HEK293 (cell line): ENCODE measurements around the gene SMC3.

ENCODE experiments used
- CTCF ChIA-PET: fragments of 350-600 bp; formaldehyde crosslinking; extraction: SDS; loops from one replicate; lab custom pipeline; 2021; ENCODE audit warnings: antibody characterized with exemption; lab: Yijun Ruan, JAX
- POLR2A ChIA-PET: fragments of 300-600 bp; formaldehyde crosslinking; extraction: SDS; loops from one replicate; lab custom pipeline; 2020; ENCODE audit warnings: antibody characterized with exemption, inconsistent platforms; lab: Yijun Ruan, JAX
- H3K27ac ChIP-seq: fragments of 200-500 bp; sonication (Bioruptor generic); 2 replicates; pipeline ENCODE4 v1.5.1; 2014; ENCODE audit warnings: low read depth, low read length, control low read depth, inconsistent platforms; ENCODE audit errors: extremely low read depth
- H3K36me3 ChIP-seq, 2 experiments: fragments of 200-500 bp in 1 of 2; sonication (Bioruptor generic) in 1 of 2; 1 replicate in 1 of 2; 2 replicates in 1 of 2; pipeline ENCODE4 v1.5.1; 2014 to 2017; ENCODE audit warnings: inconsistent platforms in 2 of 2, low read length in 2 of 2; ENCODE audit not compliant: control insufficient read depth in 2 of 2, insufficient read depth in 1 of 2
- H3K4me1 ChIP-seq: fragments of 200-500 bp; sonication (Bioruptor generic); 2 replicates; pipeline ENCODE4 v1.5.1; 2014; ENCODE audit warnings: mild to moderate bottlenecking, low read length, inconsistent platforms; ENCODE audit not compliant: control insufficient read depth, insufficient read depth
- H3K4me3 ChIP-seq: 2 replicates; pipeline ENCODE4 v1.5.1; 2011; ENCODE audit warnings: low read depth, mild to moderate bottlenecking, control low read depth, low read length, moderate library complexity
- H3K9me3 ChIP-seq: fragments of 200-500 bp; sonication (Bioruptor generic); 2 replicates; pipeline ENCODE4 v1.5.1; 2014; ENCODE audit warnings: low read depth, low read length, inconsistent platforms; ENCODE audit not compliant: control insufficient read depth, insufficient read depth
- FEZF1 ChIP-seq: fragments of 450-650 bp; formaldehyde crosslinking; IDR thresholded peaks from 2 replicates; pipeline ENCODE4 v1.5.1; 2016; ENCODE audit warnings: missing biosample characterization, missing genetic modification characterization
- IKZF3 ChIP-seq: fragments of 450-650 bp; IDR thresholded peaks from 2 replicates; pipeline ENCODE4 v1.5.0; 2018; ENCODE audit warnings: missing biosample characterization, mild to moderate bottlenecking, missing genetic modification characterization, moderate library complexity
- KLF1 ChIP-seq: fragments of 450-650 bp; formaldehyde crosslinking; IDR thresholded peaks from 2 replicates; pipeline ENCODE4 v1.5.1; 2016; ENCODE audit warnings: missing biosample characterization, missing genetic modification characterization
- KLF7 ChIP-seq: fragments of 450-650 bp; formaldehyde crosslinking; IDR thresholded peaks from 2 replicates; pipeline ENCODE4 v1.5.1; 2016; ENCODE audit warnings: missing biosample characterization, missing genetic modification characterization, borderline replicate concordance
- MEIS1 ChIP-seq: sonication (generic); formaldehyde crosslinking; IDR thresholded peaks from 2 replicates; pipeline ENCODE4 v1.8.1; 2022; ENCODE audit warnings: missing genetic modification reagents, mild to moderate bottlenecking, borderline replicate concordance
- SCRT2 ChIP-seq: fragments of 450-650 bp; formaldehyde crosslinking; IDR thresholded peaks from 2 replicates; pipeline ENCODE4 v1.5.1; 2016; ENCODE audit warnings: missing biosample characterization, missing genetic modification characterization
- SP3 ChIP-seq: fragments of 450-650 bp; formaldehyde crosslinking; IDR thresholded peaks from 2 replicates; pipeline ENCODE4 v1.5.1; 2016; ENCODE audit warnings: missing biosample characterization, missing genetic modification characterization
- TRIM28 ChIP-seq: IDR thresholded peaks from 2 replicates; pipeline ENCODE4 v1.6.1; 2011; ENCODE audit warnings: low read length, control low read depth, borderline replicate concordance
- ZBTB8A ChIP-seq: fragments of 450-650 bp; formaldehyde crosslinking; IDR thresholded peaks from 2 replicates; pipeline ENCODE4 v1.5.1; 2016; ENCODE audit warnings: missing biosample characterization, missing genetic modification characterization
- ZEB2 ChIP-seq: fragments of 450-650 bp; formaldehyde crosslinking; IDR thresholded peaks from 2 replicates; pipeline ENCODE4 v1.5.1; 2016; ENCODE audit warnings: missing biosample characterization, missing genetic modification characterization
- ZIC2 ChIP-seq: fragments of 450-650 bp; formaldehyde crosslinking; IDR thresholded peaks from 2 replicates; pipeline ENCODE4 v1.5.1; 2016; ENCODE audit warnings: missing biosample characterization, missing genetic modification characterization
- ZNF121 ChIP-seq: fragments of 450-650 bp; formaldehyde crosslinking; IDR thresholded peaks from 2 replicates; pipeline ENCODE4 v1.5.1; 2016; ENCODE audit warnings: missing biosample characterization, missing genetic modification characterization
- ZNF239 ChIP-seq: fragments of 450-650 bp; formaldehyde crosslinking; IDR thresholded peaks from 2 replicates; pipeline ENCODE4 v1.5.1; 2016; ENCODE audit warnings: missing biosample characterization, missing genetic modification characterization
- ZNF341 ChIP-seq: fragments of 450-650 bp; formaldehyde crosslinking; IDR thresholded peaks from 2 replicates; pipeline ENCODE4; 2016; ENCODE audit warnings: low read depth, missing biosample characterization, missing genetic modification characterization
- ZNF391 ChIP-seq: fragments of 450-650 bp; formaldehyde crosslinking; IDR thresholded peaks from 2 replicates; pipeline ENCODE4 v1.5.1; 2016; ENCODE audit warnings: low read depth, missing biosample characterization, missing genetic modification characterization, borderline replicate concordance
- ZNF423 ChIP-seq: fragments of 450-650 bp; formaldehyde crosslinking; IDR thresholded peaks from 2 replicates; pipeline ENCODE4 v1.5.1; 2016; ENCODE audit warnings: missing biosample characterization, missing genetic modification characterization
- ZNF521 ChIP-seq: fragments of 450-650 bp; formaldehyde crosslinking; IDR thresholded peaks from 2 replicates; pipeline ENCODE4 v1.5.1; 2017; ENCODE audit warnings: missing biosample characterization, mild to moderate bottlenecking, missing genetic modification characterization
- ZNF600 ChIP-seq: fragments of 450-650 bp; formaldehyde crosslinking; IDR thresholded peaks from 2 replicates; pipeline ENCODE4 v1.5.1; 2016; ENCODE audit warnings: missing biosample characterization, missing genetic modification characterization
- TF ChIP-seq, protein P1 (sequence below): fragments of 450-650 bp; formaldehyde crosslinking; IDR thresholded peaks from 2 replicates; pipeline ENCODE4 v1.5.1; 2017; ENCODE audit warnings: missing biosample characterization, missing genetic modification characterization
- TF ChIP-seq, protein P2 (sequence below): fragments of 450-650 bp; formaldehyde crosslinking; IDR thresholded peaks from 2 replicates; pipeline ENCODE4 v1.5.1; 2016; ENCODE audit warnings: missing biosample characterization, missing genetic modification characterization
- TF ChIP-seq, protein P3 (sequence below): fragments of 450-650 bp; formaldehyde crosslinking; IDR thresholded peaks from 2 replicates; pipeline ENCODE4 v1.5.1; 2016; ENCODE audit warnings: missing biosample characterization, missing genetic modification characterization
- TF ChIP-seq, protein P4 (sequence below): fragments of 450-650 bp; formaldehyde crosslinking; IDR thresholded peaks from 2 replicates; pipeline ENCODE4 v1.5.1; 2016; ENCODE audit warnings: missing biosample characterization, missing genetic modification characterization
- TF ChIP-seq, protein P5 (sequence below): fragments of 450-650 bp; formaldehyde crosslinking; IDR thresholded peaks from 2 replicates; pipeline ENCODE4 v1.5.1; 2017; ENCODE audit warnings: missing biosample characterization, missing genetic modification characterization

Gene SMC3

DNA sequence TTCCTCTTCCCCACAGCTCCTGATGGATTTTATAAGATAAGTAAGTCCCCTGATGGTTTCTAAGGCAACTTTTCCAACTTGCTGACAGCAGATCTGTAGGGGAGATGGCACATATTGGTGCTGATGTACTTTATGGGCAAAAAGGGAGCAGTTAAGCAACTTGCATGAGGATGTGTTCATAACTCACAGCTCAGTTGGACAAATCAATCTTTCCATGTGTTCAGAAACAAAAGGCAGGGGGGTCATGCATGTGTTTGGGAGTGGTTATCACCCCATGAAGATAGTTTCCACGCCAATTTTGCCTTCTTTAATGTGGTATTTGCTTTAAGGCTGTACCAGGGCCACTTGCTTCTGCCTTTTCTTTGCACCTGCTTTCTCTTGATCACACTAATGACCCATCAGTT, 82.8 kb downstream of the SMC3 start:
- ChIA-PET CTCF (interaction anchor here (0.9 to 3.4 kb wide), 4 partner anchors 8 to 57 kb away, joined by 3 to 24 read pairs (median 4); no protein-coding TSS in a partner anchor), POLR2A (interaction anchor here (1.2 kb wide), 1 partner anchor 269 kb away, joined by 3 read pairs; the partner anchor contains the start of gene SHOC2)
- Histone ChIP-seq H3K4me3 (no peak overlapping the region), H3K9me3 (no peaks in the 10 kb centered on the region), H3K36me3 (no peaks in the 10 kb centered on the region), H3K4me1 (peaks cover 53% of the 10 kb centered on the region), H3K27ac (peak overlapping the region; percentile 10; the same call in 1 of the 2 replicates)
- 0 out of 2 replicates have a peak, but pooled peaks have one; percentile 8 for TF ChIP-seq ZNF121
- TF ChIP-seq, protein P1, sequence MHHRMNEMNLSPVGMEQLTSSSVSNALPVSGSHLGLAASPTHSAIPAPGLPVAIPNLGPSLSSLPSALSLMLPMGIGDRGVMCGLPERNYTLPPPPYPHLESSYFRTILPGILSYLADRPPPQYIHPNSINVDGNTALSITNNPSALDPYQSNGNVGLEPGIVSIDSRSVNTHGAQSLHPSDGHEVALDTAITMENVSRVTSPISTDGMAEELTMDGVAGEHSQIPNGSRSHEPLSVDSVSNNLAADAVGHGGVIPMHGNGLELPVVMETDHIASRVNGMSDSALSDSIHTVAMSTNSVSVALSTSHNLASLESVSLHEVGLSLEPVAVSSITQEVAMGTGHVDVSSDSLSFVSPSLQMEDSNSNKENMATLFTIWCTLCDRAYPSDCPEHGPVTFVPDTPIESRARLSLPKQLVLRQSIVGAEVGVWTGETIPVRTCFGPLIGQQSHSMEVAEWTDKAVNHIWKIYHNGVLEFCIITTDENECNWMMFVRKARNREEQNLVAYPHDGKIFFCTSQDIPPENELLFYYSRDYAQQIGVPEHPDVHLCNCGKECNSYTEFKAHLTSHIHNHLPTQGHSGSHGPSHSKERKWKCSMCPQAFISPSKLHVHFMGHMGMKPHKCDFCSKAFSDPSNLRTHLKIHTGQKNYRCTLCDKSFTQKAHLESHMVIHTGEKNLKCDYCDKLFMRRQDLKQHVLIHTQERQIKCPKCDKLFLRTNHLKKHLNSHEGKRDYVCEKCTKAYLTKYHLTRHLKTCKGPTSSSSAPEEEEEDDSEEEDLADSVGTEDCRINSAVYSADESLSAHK, result peak; percentile 40
- TF ChIP-seq ZNF341 (tag by site-specific recombination), result 0 out of 2 replicates have a peak, but pooled peaks have one; percentile 18
- no peak for TF ChIP-seq KLF1 (tag by site-specific recombination)
- no peak for TF ChIP-seq ZNF521 (tag by site-specific recombination)
- peak; percentile 33; the same call in 1 of the 2 replicates for TF ChIP-seq ZBTB8A (tag by site-specific recombination)
- no peak for TF ChIP-seq SCRT2 (tag by site-specific recombination)
- TF ChIP-seq KLF7 (tag by site-specific recombination), result no peak
- TF ChIP-seq, protein P2, sequence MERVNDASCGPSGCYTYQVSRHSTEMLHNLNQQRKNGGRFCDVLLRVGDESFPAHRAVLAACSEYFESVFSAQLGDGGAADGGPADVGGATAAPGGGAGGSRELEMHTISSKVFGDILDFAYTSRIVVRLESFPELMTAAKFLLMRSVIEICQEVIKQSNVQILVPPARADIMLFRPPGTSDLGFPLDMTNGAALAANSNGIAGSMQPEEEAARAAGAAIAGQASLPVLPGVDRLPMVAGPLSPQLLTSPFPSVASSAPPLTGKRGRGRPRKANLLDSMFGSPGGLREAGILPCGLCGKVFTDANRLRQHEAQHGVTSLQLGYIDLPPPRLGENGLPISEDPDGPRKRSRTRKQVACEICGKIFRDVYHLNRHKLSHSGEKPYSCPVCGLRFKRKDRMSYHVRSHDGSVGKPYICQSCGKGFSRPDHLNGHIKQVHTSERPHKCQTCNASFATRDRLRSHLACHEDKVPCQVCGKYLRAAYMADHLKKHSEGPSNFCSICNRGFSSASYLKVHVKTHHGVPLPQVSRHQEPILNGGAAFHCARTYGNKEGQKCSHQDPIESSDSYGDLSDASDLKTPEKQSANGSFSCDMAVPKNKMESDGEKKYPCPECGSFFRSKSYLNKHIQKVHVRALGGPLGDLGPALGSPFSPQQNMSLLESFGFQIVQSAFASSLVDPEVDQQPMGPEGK (tag by site-specific recombination), result no peak
- no peak for TF ChIP-seq ZNF391 (tag by site-specific recombination)
- TF ChIP-seq, protein P3, sequence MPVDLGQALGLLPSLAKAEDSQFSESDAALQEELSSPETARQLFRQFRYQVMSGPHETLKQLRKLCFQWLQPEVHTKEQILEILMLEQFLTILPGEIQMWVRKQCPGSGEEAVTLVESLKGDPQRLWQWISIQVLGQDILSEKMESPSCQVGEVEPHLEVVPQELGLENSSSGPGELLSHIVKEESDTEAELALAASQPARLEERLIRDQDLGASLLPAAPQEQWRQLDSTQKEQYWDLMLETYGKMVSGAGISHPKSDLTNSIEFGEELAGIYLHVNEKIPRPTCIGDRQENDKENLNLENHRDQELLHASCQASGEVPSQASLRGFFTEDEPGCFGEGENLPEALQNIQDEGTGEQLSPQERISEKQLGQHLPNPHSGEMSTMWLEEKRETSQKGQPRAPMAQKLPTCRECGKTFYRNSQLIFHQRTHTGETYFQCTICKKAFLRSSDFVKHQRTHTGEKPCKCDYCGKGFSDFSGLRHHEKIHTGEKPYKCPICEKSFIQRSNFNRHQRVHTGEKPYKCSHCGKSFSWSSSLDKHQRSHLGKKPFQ (tag by site-specific recombination), result peak; percentile 31; the same call in 1 of the 2 replicates
- TF ChIP-seq, protein P4, sequence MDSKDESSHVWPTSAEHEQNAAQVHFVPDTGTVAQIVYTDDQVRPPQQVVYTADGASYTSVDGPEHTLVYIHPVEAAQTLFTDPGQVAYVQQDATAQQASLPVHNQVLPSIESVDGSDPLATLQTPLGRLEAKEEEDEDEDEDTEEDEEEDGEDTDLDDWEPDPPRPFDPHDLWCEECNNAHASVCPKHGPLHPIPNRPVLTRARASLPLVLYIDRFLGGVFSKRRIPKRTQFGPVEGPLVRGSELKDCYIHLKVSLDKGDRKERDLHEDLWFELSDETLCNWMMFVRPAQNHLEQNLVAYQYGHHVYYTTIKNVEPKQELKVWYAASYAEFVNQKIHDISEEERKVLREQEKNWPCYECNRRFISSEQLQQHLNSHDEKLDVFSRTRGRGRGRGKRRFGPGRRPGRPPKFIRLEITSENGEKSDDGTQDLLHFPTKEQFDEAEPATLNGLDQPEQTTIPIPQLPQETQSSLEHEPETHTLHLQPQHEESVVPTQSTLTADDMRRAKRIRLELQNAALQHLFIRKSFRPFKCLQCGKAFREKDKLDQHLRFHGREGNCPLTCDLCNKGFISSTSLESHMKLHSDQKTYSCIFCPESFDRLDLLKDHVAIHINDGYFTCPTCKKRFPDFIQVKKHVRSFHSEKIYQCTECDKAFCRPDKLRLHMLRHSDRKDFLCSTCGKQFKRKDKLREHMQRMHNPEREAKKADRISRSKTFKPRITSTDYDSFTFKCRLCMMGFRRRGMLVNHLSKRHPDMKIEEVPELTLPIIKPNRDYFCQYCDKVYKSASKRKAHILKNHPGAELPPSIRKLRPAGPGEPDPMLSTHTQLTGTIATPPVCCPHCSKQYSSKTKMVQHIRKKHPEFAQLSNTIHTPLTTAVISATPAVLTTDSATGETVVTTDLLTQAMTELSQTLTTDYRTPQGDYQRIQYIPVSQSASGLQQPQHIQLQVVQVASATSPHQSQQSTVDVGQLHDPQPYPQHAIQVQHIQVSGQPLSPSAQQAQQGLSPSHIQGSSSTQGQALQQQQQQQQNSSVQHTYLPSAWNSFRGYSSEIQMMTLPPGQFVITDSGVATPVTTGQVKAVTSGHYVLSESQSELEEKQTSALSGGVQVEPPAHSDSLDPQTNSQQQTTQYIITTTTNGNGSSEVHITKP (tag by site-specific recombination), result peak; percentile 3; the same call in 1 of the 2 replicates
- no peak for TF ChIP-seq SP3 (tag by site-specific recombination)
- TF ChIP-seq ZNF239 (tag by site-specific recombination), result no peak
- TF ChIP-seq MEIS1 (CRISPR knock-in tag), result no peak
- peak; percentile 94 for TF ChIP-seq FEZF1
- TF ChIP-seq ZIC2 (tag by site-specific recombination), result peak; percentile 96
- TF ChIP-seq TRIM28, result no peak
- no peak for TF ChIP-seq ZNF600 (tag by site-specific recombination)
- TF ChIP-seq ZEB2 (tag by site-specific recombination), result 0 out of 2 replicates have a peak, but pooled peaks have one; percentile 21
- TF ChIP-seq ZNF423 (tag by site-specific recombination), result peak; percentile 4; the same call in 1 of the 2 replicates
- TF ChIP-seq IKZF3 (tag by site-specific recombination), result 0 out of 2 replicates have a peak, but pooled peaks have one; percentile 14
- TF ChIP-seq, protein P5, sequence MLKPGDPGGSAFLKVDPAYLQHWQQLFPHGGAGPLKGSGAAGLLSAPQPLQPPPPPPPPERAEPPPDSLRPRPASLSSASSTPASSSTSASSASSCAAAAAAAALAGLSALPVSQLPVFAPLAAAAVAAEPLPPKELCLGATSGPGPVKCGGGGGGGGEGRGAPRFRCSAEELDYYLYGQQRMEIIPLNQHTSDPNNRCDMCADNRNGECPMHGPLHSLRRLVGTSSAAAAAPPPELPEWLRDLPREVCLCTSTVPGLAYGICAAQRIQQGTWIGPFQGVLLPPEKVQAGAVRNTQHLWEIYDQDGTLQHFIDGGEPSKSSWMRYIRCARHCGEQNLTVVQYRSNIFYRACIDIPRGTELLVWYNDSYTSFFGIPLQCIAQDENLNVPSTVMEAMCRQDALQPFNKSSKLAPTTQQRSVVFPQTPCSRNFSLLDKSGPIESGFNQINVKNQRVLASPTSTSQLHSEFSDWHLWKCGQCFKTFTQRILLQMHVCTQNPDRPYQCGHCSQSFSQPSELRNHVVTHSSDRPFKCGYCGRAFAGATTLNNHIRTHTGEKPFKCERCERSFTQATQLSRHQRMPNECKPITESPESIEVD (tag by site-specific recombination), result 0 out of 2 replicates have a peak, but pooled peaks have one; percentile 46
- TF ChIP-seq, all 188 proteins: peak for 12
